Fibroblast of gingiva (primary cell): Measurements from ENCODE around the gene COMMD2.

ENCODE experiments used
- DNase-seq: peaks from one replicate; pipeline ENCODE4 v3.0.0-alpha.2; 2011; ENCODE audit warnings: low read depth

Gene COMMD2

GRCh38 chr3:149763565-149764195, 11.4 kb upstream of the COMMD2 start:
- no peak for DNase-seq

GRCh38 chr3:149753717-149754116, 1.4 kb upstream of the COMMD2 start:
- no peak for DNase-seq

GRCh38 chr3:149752788-149753136, 473 bp upstream of the COMMD2 start:
- no peak for DNase-seq

- DNase-seq = no peak
Observed at GRCh38 chr3:149751551-149751950, 738 bp downstream of the COMMD2 start.

- DNase-seq = no peak
Observed at GRCh38 chr3:149744606-149745005, 7.7 kb downstream of the COMMD2 start.

GRCh38 chr3:149744151-149744550, 8.1 kb downstream of the COMMD2 start:
- no peak for DNase-seq

- DNase-seq = no peak
Observed at GRCh38 chr3:149739396-149739795, 12.9 kb downstream of the COMMD2 start.

- no peak for DNase-seq
Observed at GRCh38 chr3:149738876-149739275, 13.4 kb downstream of the COMMD2 start.

- no peak for DNase-seq
Observed at GRCh38 chr3:149736953-149737205, 15.4 kb downstream of the COMMD2 start.

- DNase-seq = peak; percentile 36
Observed at GRCh38 chr3:149736175-149736952, 15.9 kb downstream of the COMMD2 start.

- DNase-seq = no peak
Observed at GRCh38 chr3:149732234-149732633, 20.1 kb downstream of the COMMD2 start.

GRCh38 chr3:149727656-149728055, 24.6 kb downstream of the COMMD2 start:
- no peak for DNase-seq

GRCh38 chr3:149726716-149727407, 25.4 kb downstream of the COMMD2 start:
- no peak for DNase-seq

- DNase-seq = peak; percentile 30
Observed at GRCh38 chr3:149723781-149724180, 28.5 kb downstream of the COMMD2 start.

- no peak for DNase-seq
Observed at GRCh38 chr3:149720918-149721317, 31.4 kb downstream of the COMMD2 start.

GRCh38 chr3:149717391-149718056, 34.8 kb downstream of the COMMD2 start:
- peak; percentile 78 for DNase-seq

GRCh38 chr3:149716984-149717383, 35.3 kb downstream of the COMMD2 start:
- no peak for DNase-seq

GRCh38 chr3:149715247-149715646, 37.0 kb downstream of the COMMD2 start:
- no peak for DNase-seq

GRCh38 chr3:149713730-149714654, 38.3 kb downstream of the COMMD2 start:
- DNase-seq = no peak

GRCh38 chr3:149706905-149707304, 45.4 kb downstream of the COMMD2 start:
- DNase-seq = peak; percentile 81

- DNase-seq = no peak
Observed at GRCh38 chr3:149705416-149705815, 46.9 kb downstream of the COMMD2 start.

- peak; percentile 85 for DNase-seq
Observed at GRCh38 chr3:149703466-149703865, 48.8 kb downstream of the COMMD2 start.
